GM12878 (cell line): ENCODE data around the gene CYB5RL. TPM values are rescaled to one million over a fixed set of nuclear protein-coding genes. Genes with fewer than 3 reads are reported as not detected.

Experiments
- ATAC-seq: fragments of 200-7000 bp; cut with Tn5 transposase; 3 replicates; pipeline ENCODE4 v1.9.1; 2020; ENCODE audit warnings: mild to moderate bottlenecking, moderate library complexity
- BruUV-seq: library from RNA; stranded (reverse); fragments of 400-500 nt; replicated peaks from 2 replicates; lab custom pipeline; 2021; lab: Mats Ljungman, UMichigan
- CTCF ChIA-PET: fragments of 300-600 bp; sonication (Branson Sonifier 250); formaldehyde crosslinking; extraction: SDS; loops from one replicate; lab custom pipeline; 2021; ENCODE audit warnings: inconsistent platforms; lab: Yijun Ruan, JAX
- POLR2A ChIA-PET: fragments of 350-600 bp; formaldehyde crosslinking; extraction: SDS; loops from one replicate; lab custom pipeline; 2021; ENCODE audit warnings: inconsistent platforms; lab: Charles Lee
- RAD21 ChIA-PET: fragments of 300-600 bp; sonication (Branson Sonifier 250); formaldehyde crosslinking; loops from one replicate; lab custom pipeline; 2023; ENCODE audit warnings: antibody characterized with exemption; ENCODE audit not compliant: unreplicated experiment; lab: Charles Lee
- SMC1A ChIA-PET: fragments of 300-600 bp; sonication (Branson Sonifier 250); formaldehyde crosslinking; loops from one replicate; lab custom pipeline; 2023; ENCODE audit not compliant: unreplicated experiment, uncharacterized antibody; lab: Charles Lee
- DNase-seq: peaks from one replicate; pipeline ENCODE4 v3.0.0-alpha.2; 2011; ENCODE audit warnings: low read depth, low spot score
- FAIRE-seq: peaks from 3 replicates; lab custom pipeline; 2011; peaks lifted over from hg19 to GRCh38; lab: Jason Lieb, UNC
- H2AFZ ChIP-seq: 2 replicates; pipeline ENCODE4 v1.6.0; 2011; ENCODE audit warnings: low read depth, low read length, control low read depth; ENCODE audit not compliant: control insufficient read depth
- H3K27ac ChIP-seq: 2 replicates; pipeline ENCODE4 v1.5.1; 2011; ENCODE audit warnings: control low read depth; ENCODE audit not compliant: control insufficient read depth, insufficient read depth
- H3K27me3 ChIP-seq, 2 experiments: replicated peaks in 1 of 2; 2 replicates each; pipeline versions ENCODE4 v1.6.0 to v1.6.1; 2011; ENCODE audit warnings: low read length in 1 of 2; ENCODE audit not compliant: control insufficient read depth in 2 of 2, insufficient read depth in 2 of 2
- H3K36me3 ChIP-seq, 2 experiments: 2 replicates each; pipeline ENCODE4 v1.5.1; 2011; ENCODE audit warnings: low read length in 1 of 2; ENCODE audit not compliant: control insufficient read depth in 2 of 2, insufficient read depth in 2 of 2
- H3K4me1 ChIP-seq: 2 replicates; pipeline ENCODE4 v1.6.1; 2011; ENCODE audit warnings: mild to moderate bottlenecking, low read length, moderate library complexity, mixed read lengths; ENCODE audit not compliant: control insufficient read depth, insufficient read depth
- H3K4me2 ChIP-seq: 2 replicates; pipeline ENCODE4 v1.6.0; 2011; ENCODE audit warnings: control low read depth; ENCODE audit not compliant: control insufficient read depth, insufficient read depth
- H3K4me3 ChIP-seq: fragments of 200-600 bp; sonication (generic); 2 replicates; pipeline ENCODE4 v1.5.1; 2016
- H3K79me2 ChIP-seq: 2 replicates; pipeline ENCODE4 v1.6.0; 2011; ENCODE audit warnings: low read length; ENCODE audit not compliant: control insufficient read depth, insufficient read depth
- H3K9ac ChIP-seq: 2 replicates; pipeline ENCODE4 v1.8.0; 2011; ENCODE audit warnings: low read length, control low read depth, mixed read lengths; ENCODE audit not compliant: control insufficient read depth, insufficient read depth
- H3K9me3 ChIP-seq: replicated peaks from 3 replicates; pipeline ENCODE4 v1.5.1; 2011; ENCODE audit warnings: mild to moderate bottlenecking, low read length; ENCODE audit not compliant: control insufficient read depth, insufficient read depth
- H4K20me1 ChIP-seq: 2 replicates; pipeline ENCODE4 v1.6.0; 2011; ENCODE audit not compliant: control insufficient read depth, insufficient read depth
- ESRRA ChIP-seq: IDR thresholded peaks from 2 replicates; pipeline ENCODE4 v1.6.1; 2012; ENCODE audit warnings: mild to moderate bottlenecking, low read length, improper control_type of control experiment
- ETV6 ChIP-seq, 2 experiments: fragments of 450-650 bp in 1 of 2; IDR thresholded peaks in 1 of 2; conservative IDR thresholded peaks in 1 of 2; 2 replicates each; pipeline ENCODE4 v1.6.1; 2014; ENCODE audit warnings: antibody characterized with exemption in 1 of 2, borderline replicate concordance in 1 of 2, low read depth in 1 of 2, mild to moderate bottlenecking in 1 of 2, moderate library complexity in 1 of 2
- PKNOX1 ChIP-seq: fragments of 450-650 bp; IDR thresholded peaks from 2 replicates; pipeline ENCODE4 v1.6.1; 2016; ENCODE audit warnings: mild to moderate bottlenecking
- SMARCA5 ChIP-seq: fragments of 450-650 bp; IDR thresholded peaks from 2 replicates; pipeline ENCODE4 v1.6.1; 2017; ENCODE audit warnings: mild to moderate bottlenecking
- WGBS: methylation state at CpG from one replicate; pipeline ENCODE4 v1.1.6; 2016; ENCODE audit warnings: low lambda C conversion rate; ENCODE audit not compliant: insufficient replicate concordance, insufficient coverage; ENCODE audit errors: missing lambda C conversion rate; 5-methylcytosine and 5-hydroxymethylcytosine counted together
- in situ Hi-C: fragments of 300-500 bp; cut with MboI; formaldehyde crosslinking; loops from 9 replicates; pipeline ENCODE4 v1.14.3; 2018; ENCODE audit warnings: mixed read lengths
- intact Hi-C: fragments of 100-400 bp; cut with micrococcal nuclease; formaldehyde crosslinking; loops from one replicate; pipeline ENCODE4 v1.14.2; 2022; ENCODE audit not compliant: unreplicated experiment
- polyA plus RNA-seq, 11 experiments: library from polyadenylated mRNA; depleted of rRNA in 4 of 11; unstranded in 6 of 11; stranded (reverse) in 5 of 11; fragments of >200 nt; fragmentation: Nextera tagmentation in 4 of 11; fragmentation: Illumina TruSeq in 1 of 11; extraction: Ambion mirVana in 4 of 11; extraction: Trizol in 1 of 11; gene quantifications; 1 replicate in 1 of 11; 2 replicates in 10 of 11; pipeline versions ENCODE4 v1.2.1 to v1.2.3, GENCODE V29; 2011 to 2016; ENCODE audit warnings: inconsistent platforms in 2 of 11, missing spikeins in 2 of 11, low read depth in 1 of 11
- total RNA-seq, 4 experiments: library from RNA; depleted of rRNA in 3 of 4; stranded (reverse); fragments of >200 nt in 3 of 4; fragmentation: Illumina TruSeq in 1 of 4; extraction: Trizol in 1 of 4; gene quantifications; 2 replicates each; pipeline versions ENCODE4 v1.2.1 to v1.2.3, GENCODE V29; 2013 to 2021

CYB5RL gene
- total and polyA plus RNA-seq, 10 of the 15 experiments (the other 5 are each of a cell fraction or from before 2014, with no cell fraction given) = 3.1 to 8.7 (median 7.2) TPM

- TF ChIP-seq ETV6 (conservative IDR thresholded peaks at IDR 0.05 in 1 of 2, IDR thresholded peaks at IDR 0.05 in 1 of 2; ENCODE audit: borderline replicate concordance in 1 of 2, low read depth in 1 of 2) (no peak), SMARCA5 (no peak), ESRRA (no peak)
Measured at GRCh38 chr1:54171016-54171415, 28.8 kb downstream of the CYB5RL start (continued).

GRCh38 chr1:54169068-54169467, 30.8 kb downstream of the CYB5RL start:
- Histone ChIP-seq H3K4me1 (no peaks in the 10 kb centered on the region), H3K27ac (no peak overlapping the region), H3K27me3 (no peaks in the 10 kb centered on the region), H3K9me3 (no peaks in the 10 kb centered on the region), H3K79me2 (no peaks in the 10 kb centered on the region), H3K9ac (no peak overlapping the region), H2AFZ (no peak overlapping the region), H3K36me3 (no peaks in the 10 kb centered on the region), H3K4me2 (no peak overlapping the region), H4K20me1 (no peaks in the 10 kb centered on the region), H3K4me3 (no peak overlapping the region)
- ChIA-PET CTCF (interaction anchor here (0.9 kb wide), 1 partner anchor 12 kb away, joined by 6 read pairs; no protein-coding TSS in a partner anchor), SMC1A (no interaction called here), RAD21 (no interaction called here), POLR2A (no interaction called here)
- BruUV-seq = no TSS peak
- ATAC-seq = no peak
- 55% methylated on average over 3 of the region's 3 CpGs for WGBS
- no peak for FAIRE-seq
- TF ChIP-seq PKNOX1 = no peak
- no peak for DNase-seq
- intact Hi-C loops (no loop called here), in situ Hi-C loops (no loop called here)
